Prostate gland (tissue), 2 donors: ENCODE measurements around the gene ANKRD16.

Experiments used
- POLR2A ChIP-seq: fragments of 450-650 bp; IDR thresholded peaks from one replicate; pipeline ENCODE4 v1.6.1; 2016; ENCODE audit warnings: antibody characterized with exemption, mild to moderate bottlenecking
- POLR2AphosphoS5 ChIP-seq: sonication (generic); formaldehyde crosslinking; IDR thresholded peaks from one replicate; pipeline ENCODE4 v1.6.1; 2017; ENCODE audit warnings: antibody characterized with exemption
- TF ChIP-seq, protein P1 (sequence below), 4 experiments: fragments of 200-600 bp in 2 of 4; fragments of 450-650 bp in 2 of 4; sonication (generic) in 2 of 4; IDR thresholded peaks; 1 replicate in 3 of 4; 2 replicates in 1 of 4; pipeline ENCODE4 v1.5.1; 2016 to 2019; ENCODE audit warnings: antibody characterized with exemption in 4 of 4, mild to moderate bottlenecking in 2 of 4, moderate library complexity in 2 of 4

DNA sequence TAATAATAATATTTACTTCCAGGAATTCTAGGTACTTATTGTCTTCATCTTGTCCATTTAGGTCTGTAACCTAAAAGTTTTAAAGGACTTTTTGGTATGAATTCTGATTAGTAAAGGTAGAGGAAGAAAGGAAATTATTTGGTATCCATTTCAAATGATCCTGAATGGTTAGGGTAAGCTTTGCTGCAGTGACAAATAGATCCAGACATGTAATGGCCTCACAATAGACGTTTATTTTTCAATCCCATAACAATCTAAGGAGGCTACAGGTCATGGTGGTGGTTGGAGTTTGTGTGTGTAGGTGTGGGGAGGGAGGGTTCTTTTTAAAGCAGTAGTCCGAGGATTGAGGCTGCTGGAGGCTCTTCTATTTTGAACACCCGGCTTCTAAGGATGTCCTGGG is 5.7 kb upstream of the ANKRD16 start:
- TF ChIP-seq, protein P1, sequence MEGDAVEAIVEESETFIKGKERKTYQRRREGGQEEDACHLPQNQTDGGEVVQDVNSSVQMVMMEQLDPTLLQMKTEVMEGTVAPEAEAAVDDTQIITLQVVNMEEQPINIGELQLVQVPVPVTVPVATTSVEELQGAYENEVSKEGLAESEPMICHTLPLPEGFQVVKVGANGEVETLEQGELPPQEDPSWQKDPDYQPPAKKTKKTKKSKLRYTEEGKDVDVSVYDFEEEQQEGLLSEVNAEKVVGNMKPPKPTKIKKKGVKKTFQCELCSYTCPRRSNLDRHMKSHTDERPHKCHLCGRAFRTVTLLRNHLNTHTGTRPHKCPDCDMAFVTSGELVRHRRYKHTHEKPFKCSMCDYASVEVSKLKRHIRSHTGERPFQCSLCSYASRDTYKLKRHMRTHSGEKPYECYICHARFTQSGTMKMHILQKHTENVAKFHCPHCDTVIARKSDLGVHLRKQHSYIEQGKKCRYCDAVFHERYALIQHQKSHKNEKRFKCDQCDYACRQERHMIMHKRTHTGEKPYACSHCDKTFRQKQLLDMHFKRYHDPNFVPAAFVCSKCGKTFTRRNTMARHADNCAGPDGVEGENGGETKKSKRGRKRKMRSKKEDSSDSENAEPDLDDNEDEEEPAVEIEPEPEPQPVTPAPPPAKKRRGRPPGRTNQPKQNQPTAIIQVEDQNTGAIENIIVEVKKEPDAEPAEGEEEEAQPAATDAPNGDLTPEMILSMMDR (IDR thresholded peaks at IDR 0.05), result no peak
- TF ChIP-seq POLR2A (no peak), POLR2AphosphoS5 (no peak)
